NCI-H146 treated with DMSO at 0.1 percent for 48 hours (cell line): ENCODE measurements around the gene RGS17.

ENCODE experiments used
- DNase-seq: peaks from one replicate; lab custom pipeline; 2025; ENCODE audit not compliant: unreplicated experiment; lab: John Stamatoyannopoulos, UW

Gene RGS17

GRCh38 chr6:153086225-153086990 is 44.7 kb downstream of the RGS17 start:
- DNase-seq = no peak

- DNase-seq = no peak
Observed at GRCh38 chr6:153085239-153085638, 45.8 kb downstream of the RGS17 start.

GRCh38 chr6:153084393-153084792 is 46.7 kb downstream of the RGS17 start:
- no peak for DNase-seq

- DNase-seq = no peak
Observed at GRCh38 chr6:153083869-153084268, 47.2 kb downstream of the RGS17 start.

- DNase-seq = no peak
Observed at GRCh38 chr6:153081914-153082313, 49.2 kb downstream of the RGS17 start.

GRCh38 chr6:153076431-153076830 is 54.7 kb downstream of the RGS17 start:
- no peak for DNase-seq

GRCh38 chr6:153074761-153075160 is 56.3 kb downstream of the RGS17 start:
- no peak for DNase-seq

- DNase-seq = no peak
Observed at GRCh38 chr6:153073841-153074240, 57.2 kb downstream of the RGS17 start.

- no peak for DNase-seq
Observed at GRCh38 chr6:153070756-153071155, 60.3 kb downstream of the RGS17 start.

- DNase-seq = no peak
Observed at GRCh38 chr6:153069897-153070296, 61.2 kb downstream of the RGS17 start.

- no peak for DNase-seq
Observed at GRCh38 chr6:153065222-153065621, 65.9 kb downstream of the RGS17 start.

GRCh38 chr6:153063936-153064335 is 67.1 kb downstream of the RGS17 start:
- no peak for DNase-seq

- no peak for DNase-seq
Observed at GRCh38 chr6:153062516-153062915, 68.6 kb downstream of the RGS17 start.

GRCh38 chr6:153059757-153060156 is 71.3 kb downstream of the RGS17 start:
- no peak for DNase-seq

- DNase-seq = no peak
Observed at GRCh38 chr6:153059311-153059710, 71.8 kb downstream of the RGS17 start.

GRCh38 chr6:153058909-153059308 is 72.2 kb downstream of the RGS17 start:
- no peak for DNase-seq

GRCh38 chr6:153058291-153058690 is 72.8 kb downstream of the RGS17 start:
- no peak for DNase-seq

- no peak for DNase-seq
Observed at GRCh38 chr6:153056308-153056707, 74.8 kb downstream of the RGS17 start.

- DNase-seq = no peak
Observed at GRCh38 chr6:153051801-153052200, 79.3 kb downstream of the RGS17 start.

GRCh38 chr6:153048631-153049030 is 82.5 kb downstream of the RGS17 start:
- no peak for DNase-seq

GRCh38 chr6:153047386-153047785 is 83.7 kb downstream of the RGS17 start:
- DNase-seq = no peak

- DNase-seq = no peak
Observed at GRCh38 chr6:153045271-153045670, 85.8 kb downstream of the RGS17 start.

GRCh38 chr6:153044295-153044694 is 86.8 kb downstream of the RGS17 start:
- DNase-seq = no peak
